Fibroblast of skin of back (primary cell): ENCODE measurements around the gene HPGD. TPM values are rescaled to one million over a fixed set of nuclear protein-coding genes. Genes with fewer than 3 reads are reported as not detected.
A peak's percentile ranks its signal among the peaks of the same experiment; 100 is the strongest.

Source experiments
- DNase-seq: peaks from one replicate; pipeline ENCODE4 v3.0.0-alpha.2; 2013
- polyA plus RNA-seq, 2 experiments: library from polyadenylated mRNA; unstranded; fragments of 120-200 nt; gene quantifications; one replicate each; pipeline ENCODE4 v1.2.1, GENCODE V29; 2013; ENCODE audit not compliant: insufficient read length in 2 of 2

Gene HPGD
- not detected for polyA plus RNA-seq (2013, experiment 1 of 2; ENCODE audit: insufficient read length)
- polyA plus RNA-seq (2013, experiment 2 of 2; ENCODE audit: insufficient read length) = not detected

- DNase-seq = peak; percentile 19
These were observed at the start of gene HPGD for GRCh38 chr4:174522183-174523024. Gene HPGD (minus strand): TSS chr4:174522488. CDS start chr4:174522451, 37 bp downstream.

- DNase-seq = no peak
These were observed 42.2 kb upstream of the HPGD start for GRCh38 chr4:174564529-174564928.

- DNase-seq = no peak
These were observed 41.1 kb upstream of the HPGD start for GRCh38 chr4:174563399-174563798.

GRCh38 chr4:174561560-174561959, 39.3 kb upstream of the HPGD start:
- DNase-seq = peak; percentile 46

- DNase-seq = no peak
These were observed 37.6 kb upstream of the HPGD start for GRCh38 chr4:174559894-174560293.

- DNase-seq = no peak
These were observed 33.7 kb upstream of the HPGD start for GRCh38 chr4:174555789-174556630.

GRCh38 chr4:174554231-174554728, 32.0 kb upstream of the HPGD start:
- DNase-seq = no peak

- DNase-seq = peak; percentile 74
These were observed 31.5 kb upstream of the HPGD start for GRCh38 chr4:174553828-174554227.

GRCh38 chr4:174553031-174553430, 30.7 kb upstream of the HPGD start:
- DNase-seq = no peak

GRCh38 chr4:174550541-174550940, 28.3 kb upstream of the HPGD start:
- DNase-seq = no peak

- peak; percentile 78 for DNase-seq
These were observed 27.4 kb upstream of the HPGD start for GRCh38 chr4:174549721-174550120.

GRCh38 chr4:174545268-174545667, 23.0 kb upstream of the HPGD start:
- DNase-seq = no peak

- DNase-seq = no peak
These were observed 22.2 kb upstream of the HPGD start for GRCh38 chr4:174544496-174544895.

GRCh38 chr4:174540175-174540574, 17.9 kb upstream of the HPGD start:
- DNase-seq = no peak

- no peak for DNase-seq
These were observed 17.3 kb upstream of the HPGD start for GRCh38 chr4:174539571-174539970.

GRCh38 chr4:174538876-174539250, 16.6 kb upstream of the HPGD start:
- no peak for DNase-seq

- no peak for DNase-seq
These were observed 16.0 kb upstream of the HPGD start for GRCh38 chr4:174538123-174538875.

GRCh38 chr4:174537634-174538033, 15.3 kb upstream of the HPGD start:
- DNase-seq = no peak

- no peak for DNase-seq
These were observed 12.2 kb upstream of the HPGD start for GRCh38 chr4:174534461-174534860.

GRCh38 chr4:174532445-174532844, 10.2 kb upstream of the HPGD start:
- DNase-seq = no peak

- DNase-seq = no peak
These were observed 9.2 kb upstream of the HPGD start for GRCh38 chr4:174531486-174531885.

- no peak for DNase-seq
These were observed 5.9 kb upstream of the HPGD start for GRCh38 chr4:174528226-174528625.

- no peak for DNase-seq
These were observed 4.4 kb upstream of the HPGD start for GRCh38 chr4:174526731-174527130.
